ENCODE results near the gene MMD2.
A peak's percentile ranks its signal among the peaks of the same experiment; 100 is the strongest.

Gene MMD2

DNA sequence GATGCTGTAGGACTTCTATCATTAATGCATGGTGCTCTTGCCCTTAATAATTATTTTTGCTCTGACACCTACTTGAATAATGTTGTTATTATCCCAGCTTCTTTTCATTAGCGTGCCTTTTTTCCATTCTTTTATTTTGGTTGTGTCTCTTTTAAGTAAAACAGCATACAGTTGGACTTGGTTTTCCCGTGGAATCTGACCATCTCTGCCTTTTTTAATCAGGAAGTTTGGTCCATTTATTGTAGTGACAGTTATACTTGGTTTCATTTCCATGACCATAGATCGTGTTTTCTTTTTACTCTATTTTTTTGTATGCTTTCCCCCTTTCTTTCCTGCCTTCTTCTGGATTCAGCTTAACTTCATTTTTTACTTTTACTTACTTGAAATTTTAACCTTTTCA lies 101.8 kb downstream of the MMD2 start:
- H3K79me2 ChIP-seq (ENCODE audit: low read length), result no peaks in the 10 kb centered on the region
- no peak overlapping the region for H2AFZ ChIP-seq (ENCODE audit: low read length)
- no peaks in the 10 kb centered on the region for H3K36me3 ChIP-seq (replicated peaks; ENCODE audit: insufficient read depth, low read length)
- no peak overlapping the region for H3K9ac ChIP-seq (ENCODE audit: low read length)
- no peaks in the 10 kb centered on the region for H3K4me1 ChIP-seq (ENCODE audit: low read length)
- DNase-seq, result no peak
- H3F3A ChIP-seq (ENCODE audit: insufficient read depth, low read length), result no peaks in the 10 kb centered on the region
- H3K4me2 ChIP-seq (ENCODE audit: low read depth, low read length), result peak overlapping the region; percentile 30
- 0 out of 2 replicates have a peak overlapping the region, but pooled peaks have one; percentile 16 for H3K4me3 ChIP-seq (ENCODE audit: low read length)
- no peaks in the 10 kb centered on the region for H3K9me2 ChIP-seq (replicated peaks; ENCODE audit: insufficient read depth, low read length)
- H3K27me3 ChIP-seq (replicated peaks; ENCODE audit: insufficient read depth, low read length), result peaks cover 24% of the 10 kb centered on the region
- H3K27ac ChIP-seq (ENCODE audit: low read length), result no peak overlapping the region
- no peaks in the 10 kb centered on the region for H4K20me1 ChIP-seq (ENCODE audit: insufficient read depth, low read length)
- no peaks in the 10 kb centered on the region for H3K9me3 ChIP-seq (replicated peaks; ENCODE audit: insufficient read depth, low read length)
- TF ChIP-seq EZH2phosphoT487 (IDR thresholded peaks at IDR 0.05; ENCODE audit: low read length), result no peak
- no peak for TF ChIP-seq EZH2 (optimal IDR thresholded peaks at IDR 0.05; ENCODE audit: low read depth, low read length)
- TF ChIP-seq, protein P1, sequence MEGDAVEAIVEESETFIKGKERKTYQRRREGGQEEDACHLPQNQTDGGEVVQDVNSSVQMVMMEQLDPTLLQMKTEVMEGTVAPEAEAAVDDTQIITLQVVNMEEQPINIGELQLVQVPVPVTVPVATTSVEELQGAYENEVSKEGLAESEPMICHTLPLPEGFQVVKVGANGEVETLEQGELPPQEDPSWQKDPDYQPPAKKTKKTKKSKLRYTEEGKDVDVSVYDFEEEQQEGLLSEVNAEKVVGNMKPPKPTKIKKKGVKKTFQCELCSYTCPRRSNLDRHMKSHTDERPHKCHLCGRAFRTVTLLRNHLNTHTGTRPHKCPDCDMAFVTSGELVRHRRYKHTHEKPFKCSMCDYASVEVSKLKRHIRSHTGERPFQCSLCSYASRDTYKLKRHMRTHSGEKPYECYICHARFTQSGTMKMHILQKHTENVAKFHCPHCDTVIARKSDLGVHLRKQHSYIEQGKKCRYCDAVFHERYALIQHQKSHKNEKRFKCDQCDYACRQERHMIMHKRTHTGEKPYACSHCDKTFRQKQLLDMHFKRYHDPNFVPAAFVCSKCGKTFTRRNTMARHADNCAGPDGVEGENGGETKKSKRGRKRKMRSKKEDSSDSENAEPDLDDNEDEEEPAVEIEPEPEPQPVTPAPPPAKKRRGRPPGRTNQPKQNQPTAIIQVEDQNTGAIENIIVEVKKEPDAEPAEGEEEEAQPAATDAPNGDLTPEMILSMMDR (IDR thresholded peaks at IDR 0.05; ENCODE audit: low read length), result no peak

DNA sequence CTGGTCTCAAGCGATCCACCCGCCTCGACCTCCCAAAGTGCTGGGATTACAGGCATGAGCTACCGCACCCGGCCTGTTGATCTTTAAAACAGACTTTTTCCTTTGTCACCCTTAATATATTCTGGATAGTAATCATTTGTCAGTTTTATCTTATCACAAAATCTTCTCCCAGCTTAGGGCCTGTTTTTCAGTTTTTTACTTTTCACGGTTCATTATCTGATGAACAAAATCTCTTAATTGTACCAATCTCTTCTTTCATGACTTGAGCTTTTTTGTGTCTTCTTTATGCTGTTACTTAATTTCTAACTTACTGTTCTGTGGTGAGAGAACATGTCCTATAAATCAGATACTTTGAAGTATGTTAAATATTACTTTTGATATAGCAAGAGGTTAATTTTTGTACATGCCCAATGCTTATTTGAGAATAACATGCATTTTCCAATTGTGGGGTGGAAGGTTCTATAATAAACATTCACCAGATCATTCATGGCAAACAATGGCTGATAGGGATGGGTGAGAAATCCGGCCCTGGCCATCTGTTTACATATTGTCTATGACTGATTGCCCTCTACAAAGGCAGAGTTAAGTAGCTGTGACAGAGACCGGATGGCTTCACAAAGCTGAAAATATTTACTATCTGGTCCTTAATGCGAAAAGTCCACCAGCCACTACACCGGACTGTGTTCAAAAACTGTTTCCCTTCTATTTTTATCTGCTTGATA lies 102.5 kb downstream of the MMD2 start:
- H3K27ac ChIP-seq (ENCODE audit: low read length), result no peak overlapping the region
- no peaks in the 10 kb centered on the region for H3K79me2 ChIP-seq (ENCODE audit: low read length)
- TF ChIP-seq EZH2phosphoT487 (IDR thresholded peaks at IDR 0.05; ENCODE audit: low read length), result no peak
- TF ChIP-seq, protein P1 (IDR thresholded peaks at IDR 0.05; ENCODE audit: low read length), result no peak
- no peak for TF ChIP-seq EZH2 (optimal IDR thresholded peaks at IDR 0.05; ENCODE audit: low read depth, low read length)
- H2AFZ ChIP-seq (ENCODE audit: low read length), result no peak overlapping the region
- no peaks in the 10 kb centered on the region for H3F3A ChIP-seq (ENCODE audit: insufficient read depth, low read length)
- no peak overlapping the region for H3K4me3 ChIP-seq (ENCODE audit: low read length)
- no peak overlapping the region for H3K9ac ChIP-seq (ENCODE audit: low read length)
- no peaks in the 10 kb centered on the region for H3K36me3 ChIP-seq (replicated peaks; ENCODE audit: insufficient read depth, low read length)
- H3K27me3 ChIP-seq (replicated peaks; ENCODE audit: insufficient read depth, low read length), result peaks cover 23% of the 10 kb centered on the region
- H3K9me3 ChIP-seq (replicated peaks; ENCODE audit: insufficient read depth, low read length), result no peaks in the 10 kb centered on the region
- no peak for DNase-seq
- no peak overlapping the region for H3K4me2 ChIP-seq (ENCODE audit: low read depth, low read length)
- H3K9me2 ChIP-seq (replicated peaks; ENCODE audit: insufficient read depth, low read length), result no peaks in the 10 kb centered on the region
- no peaks in the 10 kb centered on the region for H4K20me1 ChIP-seq (ENCODE audit: insufficient read depth, low read length)
- no peaks in the 10 kb centered on the region for H3K4me1 ChIP-seq (ENCODE audit: low read length)
